IgD-negative memory B cell (primary cell): Measurements from ENCODE around the gene UNC80. TPM values are rescaled to one million over a fixed set of nuclear protein-coding genes. Genes with fewer than 3 reads are reported as not detected.
"Not testable (repeated sequence)": the region's sequence is repeated elsewhere in the genome, so short reads cannot be mapped to it uniquely, and the experiment has no call there.

Experiments
- H3K27ac Mint-ChIP-seq, 3 donors: one replicate each; pipeline ENCODE4 v1.8.0; 2020 to 2022; ENCODE audit warnings: mild to moderate bottlenecking in 3 of 3, mixed read lengths in 3 of 3, moderate library complexity in 1 of 3
- H3K27me3 Mint-ChIP-seq: one replicate; pipeline ENCODE4 v1.8.0; 2021; ENCODE audit warnings: mixed read lengths
- H3K36me3 Mint-ChIP-seq: one replicate; pipeline ENCODE4 v1.8.0; 2020; ENCODE audit warnings: mild to moderate bottlenecking, mixed read lengths
- H3K4me1 Mint-ChIP-seq, 3 donors: one replicate each; pipeline ENCODE4 v1.8.0; 2020 to 2022; ENCODE audit warnings: mixed read lengths in 3 of 3, mild to moderate bottlenecking in 1 of 3
- H3K4me3 Mint-ChIP-seq, 4 donors: one replicate each; pipeline ENCODE4 v1.8.0; 2020 to 2022; ENCODE audit warnings: mild to moderate bottlenecking in 4 of 4, mixed read lengths in 4 of 4, moderate library complexity in 3 of 4
- H3K9me3 Mint-ChIP-seq, 3 donors: one replicate each; pipeline ENCODE4 v1.8.0; 2020 to 2021; ENCODE audit warnings: mixed read lengths in 3 of 3, mild to moderate bottlenecking in 1 of 3
- polyA plus RNA-seq: library from polyadenylated mRNA; unstranded; fragments of 300-500 nt; fragmentation: Illumina TruSeq; gene quantifications from one replicate; pipeline ENCODE4 v1.2.3, GENCODE V29; 2021

Gene UNC80
- polyA plus RNA-seq, 1 donor from 2014 or later = not detected

GRCh38 chr2:209788925-209789324, 17.3 kb downstream of the UNC80 start:
- H3K4me3 Mint-ChIP-seq = no peak overlapping the region
- H3K9me3 Mint-ChIP-seq = no peaks in the 10 kb centered on the region
- no peaks in the 10 kb centered on the region for H3K27me3 Mint-ChIP-seq
- no peak overlapping the region for H3K27ac Mint-ChIP-seq
- H3K4me1 Mint-ChIP-seq = peaks cover 5 to 11% (median 10%) of the 10 kb centered on the region in 3 donors
- H3K36me3 Mint-ChIP-seq = no peaks in the 10 kb centered on the region

DNA sequence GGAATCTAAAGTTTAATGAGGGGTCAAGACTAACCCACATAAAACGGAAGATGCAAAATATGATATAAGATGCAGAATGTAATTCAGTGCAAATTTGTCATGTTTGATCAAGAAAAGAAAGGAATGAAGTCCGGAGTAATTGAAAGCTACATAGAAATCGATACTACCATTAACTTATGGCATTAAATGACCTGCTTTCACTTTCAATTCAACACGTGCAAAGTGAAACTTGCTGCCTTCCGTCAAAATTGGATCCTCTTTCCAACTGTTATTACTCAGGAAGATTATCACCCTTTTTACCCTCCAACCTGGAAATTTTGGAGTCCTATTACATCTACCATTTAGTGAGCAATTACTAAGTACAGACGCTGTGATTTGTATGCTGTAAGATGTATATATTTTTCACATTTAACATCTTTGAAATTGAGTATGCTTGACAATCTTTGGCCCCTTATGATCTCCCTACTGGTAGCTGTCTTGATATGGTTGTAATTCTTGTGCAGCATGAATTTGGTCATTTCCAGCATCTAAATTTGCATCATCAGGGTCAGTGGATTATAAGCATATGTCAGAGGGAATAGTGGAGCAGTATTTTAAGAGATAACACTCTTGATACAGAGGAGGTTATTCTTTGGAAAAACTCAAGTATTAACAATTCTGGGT, 18.6 kb downstream of the UNC80 start:
- Mint-ChIP-seq H3K9me3 (no peaks in the 10 kb centered on the region), H3K36me3 (no peaks in the 10 kb centered on the region), H3K27ac (no peak overlapping the region), H3K4me1 (peaks cover 5 to 11% (median 10%) of the 10 kb centered on the region in 3 donors), H3K27me3 (no peaks in the 10 kb centered on the region), H3K4me3 (peak overlapping the region; percentile 5 to 86 (median 76))

DNA sequence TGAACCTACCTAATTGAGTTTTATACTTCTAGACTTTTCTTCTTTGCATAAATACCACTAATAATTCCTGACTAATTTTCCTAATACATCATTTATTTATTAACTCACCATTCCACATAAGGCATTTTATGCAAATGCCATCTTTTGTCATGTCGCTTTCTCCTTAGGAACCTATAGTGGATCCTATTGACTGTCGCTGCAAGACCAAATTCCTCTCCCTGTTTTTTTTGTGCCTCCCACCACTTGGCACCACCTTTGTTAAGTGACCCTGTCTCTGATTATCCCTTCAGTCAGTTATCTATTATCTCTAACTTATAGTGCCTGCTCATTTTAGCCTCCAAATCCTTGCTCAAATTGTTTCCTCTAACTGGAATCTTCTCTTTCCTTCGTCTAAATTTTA, 19.5 kb downstream of the UNC80 start:
- H3K4me3 Mint-ChIP-seq = peak overlapping the region in 1 of 4 donors; percentile 19
- H3K27ac Mint-ChIP-seq = peak overlapping the region in 1 of 3 donors; percentile 68
- no peaks in the 10 kb centered on the region for H3K9me3 Mint-ChIP-seq
- no peaks in the 10 kb centered on the region for H3K27me3 Mint-ChIP-seq
- no peaks in the 10 kb centered on the region for H3K36me3 Mint-ChIP-seq
- peaks cover 5 to 11% (median 10%) of the 10 kb centered on the region in 3 donors for H3K4me1 Mint-ChIP-seq

- H3K36me3 Mint-ChIP-seq, H3K4me3 Mint-ChIP-seq, H3K9me3 Mint-ChIP-seq, H3K4me1 Mint-ChIP-seq, H3K27me3 Mint-ChIP-seq, H3K27ac Mint-ChIP-seq: not testable (repeated sequence)
Measured at GRCh38 chr2:209795425-209795824, 23.8 kb downstream of the UNC80 start.

- no peaks in the 10 kb centered on the region for H3K27me3 Mint-ChIP-seq
- H3K27ac Mint-ChIP-seq = no peak overlapping the region
- H3K4me3 Mint-ChIP-seq = no peak overlapping the region
- no peaks in the 10 kb centered on the region for H3K4me1 Mint-ChIP-seq
- no peaks in the 10 kb centered on the region for H3K36me3 Mint-ChIP-seq
- peaks cover 0 to 4% (median 3%) of the 10 kb centered on the region in 3 donors for H3K9me3 Mint-ChIP-seq
Measured at GRCh38 chr2:209805351-209805750, 33.7 kb downstream of the UNC80 start.

DNA sequence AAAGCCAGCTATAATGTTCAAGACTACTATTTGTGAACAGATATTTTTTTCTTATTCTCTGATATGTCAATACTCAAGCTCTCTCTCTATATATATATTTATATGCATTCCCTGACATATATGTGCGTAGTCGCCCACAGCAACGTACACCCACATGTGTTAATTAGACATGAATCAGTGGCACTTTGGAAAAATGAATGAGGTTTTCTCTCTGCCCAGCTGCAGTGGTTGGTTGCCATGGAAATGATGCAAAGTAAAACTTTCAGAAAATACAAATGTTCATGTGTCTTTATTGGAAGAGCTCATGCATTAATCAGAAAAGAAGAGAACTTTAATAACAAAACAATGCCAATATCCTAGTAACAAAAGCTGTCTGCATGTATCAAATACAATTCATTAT, 34.7 kb downstream of the UNC80 start:
- Mint-ChIP-seq H3K4me1 (no peaks in the 10 kb centered on the region), H3K9me3 (no peaks in the 10 kb centered on the region)

DNA sequence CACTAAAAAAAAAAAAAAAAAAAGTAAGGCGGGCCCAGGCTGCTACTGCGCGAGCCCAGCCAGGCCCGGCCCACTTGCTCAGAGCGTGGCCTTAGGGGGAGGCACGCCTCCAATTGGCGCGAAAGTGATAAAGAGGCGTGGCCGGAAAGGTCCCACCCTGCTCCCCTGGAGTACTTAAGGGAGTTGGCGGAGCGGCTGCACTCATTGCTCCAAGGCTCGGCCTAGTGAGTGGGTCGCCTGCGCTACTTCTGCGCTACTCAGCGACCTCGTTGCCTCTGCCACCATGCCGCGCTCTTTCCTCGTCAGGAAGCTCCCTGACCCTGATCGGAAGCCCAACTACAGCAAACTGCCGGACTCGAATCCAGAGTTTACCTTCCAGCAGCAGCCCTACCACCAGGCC, 36.9 kb downstream of the UNC80 start:
- Mint-ChIP-seq H3K9me3 (no peaks in the 10 kb centered on the region), H3K27ac (no peak overlapping the region), H3K4me1 (no peaks in the 10 kb centered on the region), H3K4me3 (no peak overlapping the region), H3K36me3 (no peaks in the 10 kb centered on the region), H3K27me3 (no peaks in the 10 kb centered on the region)

More for the DNA sequence above, 34.7 kb downstream of the UNC80 start:
- Mint-ChIP-seq H3K4me3 (no peak overlapping the region), H3K27me3 (no peaks in the 10 kb centered on the region), H3K36me3 (no peaks in the 10 kb centered on the region), H3K27ac (no peak overlapping the region)

DNA sequence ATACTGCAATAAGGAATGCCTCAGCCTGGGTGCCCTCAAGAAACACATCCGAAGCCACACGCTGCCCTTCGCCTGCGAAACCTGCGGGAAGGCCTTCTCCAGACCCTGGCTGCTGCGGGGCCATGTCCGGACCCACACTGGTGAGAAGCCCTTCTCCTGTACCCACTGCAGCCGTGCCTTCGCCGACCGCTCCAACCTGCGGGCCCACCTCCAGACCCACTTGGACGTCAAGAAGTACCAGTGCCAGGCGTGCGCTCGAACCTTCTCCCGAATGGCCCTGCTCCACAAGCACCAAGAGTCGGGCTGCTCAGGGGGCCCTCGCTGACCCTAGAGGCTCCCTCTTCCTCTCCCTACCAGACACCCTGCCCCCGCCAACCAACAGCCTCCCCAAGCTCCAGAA, 37.6 kb downstream of the UNC80 start:
- Mint-ChIP-seq H3K9me3 (no peaks in the 10 kb centered on the region), H3K27me3 (no peaks in the 10 kb centered on the region), H3K4me3 (no peak overlapping the region), H3K27ac (no peak overlapping the region), H3K36me3 (no peaks in the 10 kb centered on the region), H3K4me1 (no peaks in the 10 kb centered on the region)

DNA sequence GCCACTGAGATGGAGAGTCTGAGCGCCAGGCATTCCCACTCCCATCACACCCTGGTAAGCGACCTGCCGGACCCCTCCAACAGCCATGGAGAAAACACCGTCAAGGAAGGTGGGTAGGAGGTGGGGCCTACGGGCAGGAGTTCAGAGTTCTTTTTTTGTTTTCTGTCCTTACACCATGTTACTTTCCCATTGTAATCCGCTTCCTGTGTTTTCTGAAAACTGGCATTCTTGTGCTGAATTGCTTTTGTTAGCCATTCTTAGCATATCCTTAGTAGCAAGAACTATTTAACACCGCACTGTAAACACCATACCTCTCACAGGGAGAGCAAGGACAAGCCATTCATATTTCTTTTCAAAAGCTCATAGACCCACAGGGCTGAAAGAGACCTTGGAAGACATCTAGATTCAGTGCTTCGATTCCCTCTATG, 46.2 kb downstream of the UNC80 start:
- H3K9me3 Mint-ChIP-seq = peaks cover 0 to 5% (median 0%) of the 10 kb centered on the region in 3 donors
- no peaks in the 10 kb centered on the region for H3K4me1 Mint-ChIP-seq
- no peak overlapping the region for H3K4me3 Mint-ChIP-seq
- peaks cover 2% of the 10 kb centered on the region for H3K27me3 Mint-ChIP-seq
- no peaks in the 10 kb centered on the region for H3K36me3 Mint-ChIP-seq
- H3K27ac Mint-ChIP-seq = no peak overlapping the region

- H3K27ac Mint-ChIP-seq = no peak overlapping the region
- H3K9me3 Mint-ChIP-seq = peaks cover 0 to 5% (median 0%) of the 10 kb centered on the region in 3 donors
- H3K4me1 Mint-ChIP-seq = no peaks in the 10 kb centered on the region
- H3K36me3 Mint-ChIP-seq = no peaks in the 10 kb centered on the region
- H3K27me3 Mint-ChIP-seq = peaks cover 2% of the 10 kb centered on the region
- H3K4me3 Mint-ChIP-seq = no peak overlapping the region
Measured at GRCh38 chr2:209818939-209819338, 47.3 kb downstream of the UNC80 start.

DNA sequence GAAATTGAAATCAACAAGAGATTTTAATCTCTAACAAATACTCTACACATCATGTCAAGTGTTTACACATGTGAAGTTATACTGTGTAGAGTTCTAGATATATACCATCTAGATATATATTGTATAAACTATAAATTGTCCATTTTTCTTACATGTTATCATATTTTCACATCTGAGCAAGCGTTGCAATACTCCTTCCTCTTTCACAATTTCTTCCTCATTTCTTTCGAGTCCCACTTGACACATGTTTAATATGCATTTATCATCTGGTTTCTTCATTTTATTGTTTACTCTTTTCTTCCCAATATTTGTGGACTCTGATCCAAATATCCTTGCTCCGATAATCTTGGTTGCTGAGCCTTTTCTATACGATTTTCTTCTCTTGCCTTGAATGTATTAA, 50.2 kb downstream of the UNC80 start:
- Mint-ChIP-seq H3K9me3 (peaks cover 0 to 5% (median 0%) of the 10 kb centered on the region in 3 donors), H3K36me3 (no peaks in the 10 kb centered on the region), H3K4me1 (no peaks in the 10 kb centered on the region), H3K4me3 (no peak overlapping the region), H3K27me3 (peaks cover 2% of the 10 kb centered on the region), H3K27ac (no peak overlapping the region)

DNA sequence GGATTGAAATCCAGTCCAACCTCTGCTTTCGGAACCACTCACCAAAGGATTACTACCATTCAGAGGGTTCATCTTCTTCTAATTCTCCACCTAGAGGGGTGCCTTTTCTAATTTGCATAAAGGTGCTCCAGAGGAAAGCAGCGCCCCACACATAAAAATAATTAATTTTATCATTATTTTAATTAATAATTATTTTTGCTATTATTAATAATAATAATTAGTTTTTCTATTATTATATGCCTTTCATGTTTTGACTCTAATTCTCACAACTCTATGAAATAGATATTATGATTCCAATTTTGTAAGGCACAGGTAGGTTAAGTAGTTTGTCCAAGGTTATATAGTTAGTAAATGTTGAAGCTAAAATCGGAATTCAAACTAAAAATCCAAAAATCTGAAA, 51.9 kb downstream of the UNC80 start:
- H3K4me3 Mint-ChIP-seq = no peak overlapping the region
- H3K36me3 Mint-ChIP-seq = no peaks in the 10 kb centered on the region
- H3K4me1 Mint-ChIP-seq = no peaks in the 10 kb centered on the region

DNA sequence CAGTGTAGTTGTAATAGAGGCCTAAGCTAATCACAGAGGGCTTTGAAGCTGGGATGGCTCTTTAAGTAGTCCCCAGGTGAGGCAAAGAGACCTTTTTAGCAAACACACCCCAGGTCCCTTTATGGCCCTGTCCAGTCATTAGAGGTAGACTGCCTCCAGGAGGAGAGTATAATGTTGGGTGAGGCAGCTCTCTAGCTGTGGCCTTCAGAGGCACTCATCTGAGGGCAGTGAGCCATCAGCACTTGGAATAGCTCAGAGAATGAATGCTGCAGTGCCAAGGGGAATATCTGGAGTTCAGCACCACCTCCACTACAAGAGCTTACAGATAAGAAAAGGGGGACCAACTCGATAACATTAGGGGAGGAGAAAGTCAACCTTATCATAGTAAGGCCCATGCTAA, 52.8 kb downstream of the UNC80 start:
- peaks cover 2% of the 10 kb centered on the region for H3K27me3 Mint-ChIP-seq
- H3K9me3 Mint-ChIP-seq = peaks cover 0 to 5% (median 0%) of the 10 kb centered on the region in 3 donors
- H3K36me3 Mint-ChIP-seq = no peaks in the 10 kb centered on the region
- no peak overlapping the region for H3K27ac Mint-ChIP-seq
- no peaks in the 10 kb centered on the region for H3K4me1 Mint-ChIP-seq
- no peak overlapping the region for H3K4me3 Mint-ChIP-seq

More for the DNA sequence above, 51.9 kb downstream of the UNC80 start:
- no peak overlapping the region for H3K27ac Mint-ChIP-seq
- peaks cover 2% of the 10 kb centered on the region for H3K27me3 Mint-ChIP-seq
- peaks cover 0 to 5% (median 0%) of the 10 kb centered on the region in 3 donors for H3K9me3 Mint-ChIP-seq

DNA sequence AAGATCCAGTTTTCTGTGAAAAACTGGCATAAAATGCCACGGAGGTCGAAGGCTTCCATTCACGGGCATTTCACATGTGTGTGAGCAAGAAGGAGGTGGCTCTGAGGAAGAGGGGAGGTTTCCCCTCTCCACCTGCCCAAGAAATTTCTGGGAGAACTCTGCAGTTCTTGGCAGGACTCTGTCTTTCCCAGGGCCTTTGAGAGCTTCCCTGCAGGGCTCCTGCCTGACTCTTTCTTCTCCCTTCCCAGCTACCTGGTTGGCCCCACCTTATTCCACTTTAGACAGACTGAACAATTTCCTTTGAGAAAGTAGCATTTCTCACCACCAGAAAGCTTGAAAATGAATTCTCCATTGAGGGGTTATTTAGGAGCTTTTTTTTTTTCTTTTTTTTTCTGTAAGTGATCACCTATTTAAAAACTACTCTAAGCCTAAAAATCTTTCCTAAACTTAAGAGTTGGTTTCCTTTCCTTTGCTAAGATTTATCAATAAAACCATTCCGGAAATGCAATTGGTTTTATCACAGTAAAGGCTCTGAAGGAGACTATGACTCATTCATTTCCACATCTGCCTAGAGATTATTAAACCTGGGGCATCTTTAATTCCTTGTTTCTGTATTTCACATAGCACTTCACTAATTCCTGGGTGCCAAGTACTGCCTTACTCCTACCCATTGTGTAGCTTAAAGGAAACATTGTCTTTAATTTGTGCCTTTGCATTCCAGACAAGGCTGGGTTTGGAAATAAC, 59.3 kb downstream of the UNC80 start:
- H3K4me3 Mint-ChIP-seq = no peak overlapping the region
- no peaks in the 10 kb centered on the region for H3K9me3 Mint-ChIP-seq
- H3K36me3 Mint-ChIP-seq = no peaks in the 10 kb centered on the region
- no peak overlapping the region for H3K27ac Mint-ChIP-seq
- no peaks in the 10 kb centered on the region for H3K27me3 Mint-ChIP-seq
- H3K4me1 Mint-ChIP-seq = no peaks in the 10 kb centered on the region

DNA sequence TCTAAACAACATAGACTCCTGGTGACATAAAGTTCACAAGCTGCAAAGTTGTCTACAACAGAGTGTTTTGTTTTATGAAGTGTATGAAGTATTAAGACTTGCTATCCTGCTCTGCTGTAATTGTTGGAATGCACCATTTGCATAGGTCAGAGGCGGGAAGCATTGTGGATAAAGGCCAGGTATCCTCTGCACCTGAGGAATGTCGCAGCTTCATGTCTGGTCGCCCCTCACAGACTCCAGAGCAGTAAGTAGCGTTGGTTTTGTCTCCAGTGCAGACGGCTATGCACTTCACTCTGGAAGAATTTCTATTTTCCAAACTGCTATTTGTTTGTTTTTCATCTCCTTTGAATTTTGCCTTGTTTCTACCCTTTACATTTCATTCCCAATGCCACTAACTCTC, 63.1 kb downstream of the UNC80 start:
- H3K27me3 Mint-ChIP-seq = no peaks in the 10 kb centered on the region
- no peaks in the 10 kb centered on the region for H3K36me3 Mint-ChIP-seq
- no peak overlapping the region for H3K27ac Mint-ChIP-seq
- H3K9me3 Mint-ChIP-seq = no peaks in the 10 kb centered on the region
- H3K4me1 Mint-ChIP-seq = no peaks in the 10 kb centered on the region
- no peak overlapping the region for H3K4me3 Mint-ChIP-seq

DNA sequence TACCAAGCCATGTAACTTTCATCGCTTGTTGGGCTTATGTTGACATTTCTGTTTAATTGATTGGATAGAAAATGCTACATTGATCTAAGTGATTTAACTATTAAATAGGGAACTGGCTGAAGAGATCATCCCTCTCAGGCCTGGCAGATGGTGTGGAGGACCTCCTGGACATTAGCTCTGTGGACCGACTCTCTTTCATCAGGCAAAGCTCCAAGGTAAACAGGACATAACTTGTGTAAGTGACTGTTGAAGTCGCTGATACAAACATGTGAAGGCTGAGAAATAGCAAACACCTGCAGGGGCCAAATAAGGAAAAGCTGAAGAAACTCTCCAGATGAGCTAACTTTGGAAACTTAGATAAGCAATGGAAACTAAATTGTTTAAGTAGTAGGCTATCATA, 68.8 kb downstream of the UNC80 start:
- Mint-ChIP-seq H3K36me3 (no peaks in the 10 kb centered on the region), H3K4me1 (no peaks in the 10 kb centered on the region), H3K4me3 (no peak overlapping the region), H3K27ac (no peak overlapping the region), H3K9me3 (peaks cover 0 to 2% (median 0%) of the 10 kb centered on the region in 3 donors), H3K27me3 (no peaks in the 10 kb centered on the region)
